HEK293 (cell line): ENCODE data around the gene SUPT5H.

Experiments
- EGR2 ChIP-seq: fragments of 450-650 bp; formaldehyde crosslinking; IDR thresholded peaks from 2 replicates; pipeline ENCODE4 v1.5.1; 2016; ENCODE audit warnings: low read depth, missing biosample characterization, missing genetic modification characterization
- KLF1 ChIP-seq: fragments of 450-650 bp; formaldehyde crosslinking; IDR thresholded peaks from 2 replicates; pipeline ENCODE4 v1.5.1; 2016; ENCODE audit warnings: missing biosample characterization, missing genetic modification characterization
- KLF10 ChIP-seq: fragments of 450-650 bp; IDR thresholded peaks from 2 replicates; pipeline ENCODE4 v1.5.1; 2018; ENCODE audit warnings: missing biosample characterization, mild to moderate bottlenecking, missing genetic modification characterization
- MYNN ChIP-seq: fragments of 450-650 bp; formaldehyde crosslinking; IDR thresholded peaks from 2 replicates; pipeline ENCODE4 v1.5.1; 2016; ENCODE audit warnings: missing biosample characterization, missing genetic modification characterization, borderline replicate concordance
- REPIN1 ChIP-seq: fragments of 450-650 bp; formaldehyde crosslinking; IDR thresholded peaks from 2 replicates; pipeline ENCODE4 v1.5.1; 2017; ENCODE audit warnings: missing biosample characterization, missing genetic modification characterization, low read depth
- SETDB1 ChIP-seq: IDR thresholded peaks from one replicate; pipeline ENCODE4 v1.6.1; 2017; ENCODE audit warnings: mild to moderate bottlenecking, low read length, moderate library complexity, mixed read lengths; ENCODE audit not compliant: insufficient read length
- ZBTB11 ChIP-seq: fragments of 450-650 bp; formaldehyde crosslinking; conservative IDR thresholded peaks from 2 replicates; pipeline ENCODE4 v1.5.1; 2016; ENCODE audit warnings: low read depth, missing biosample characterization, missing genetic modification characterization
- ZBTB21 ChIP-seq: fragments of 450-650 bp; formaldehyde crosslinking; IDR thresholded peaks from 2 replicates; pipeline ENCODE4 v1.5.1; 2017; ENCODE audit warnings: missing biosample characterization, missing genetic modification characterization
- ZBTB7A ChIP-seq: fragments of 450-650 bp; formaldehyde crosslinking; IDR thresholded peaks from 2 replicates; pipeline ENCODE4 v1.5.1; 2016; ENCODE audit warnings: low read depth, missing biosample characterization, missing genetic modification characterization
- ZEB2 ChIP-seq: fragments of 450-650 bp; formaldehyde crosslinking; IDR thresholded peaks from 2 replicates; pipeline ENCODE4 v1.5.1; 2016; ENCODE audit warnings: missing biosample characterization, missing genetic modification characterization
- ZFP37 ChIP-seq: fragments of 450-650 bp; formaldehyde crosslinking; IDR thresholded peaks from 2 replicates; pipeline ENCODE4 v1.5.1; 2016; ENCODE audit warnings: missing biosample characterization, missing genetic modification characterization
- ZIC2 ChIP-seq: fragments of 450-650 bp; formaldehyde crosslinking; IDR thresholded peaks from 2 replicates; pipeline ENCODE4 v1.5.1; 2016; ENCODE audit warnings: missing biosample characterization, missing genetic modification characterization
- ZNF112 ChIP-seq: fragments of 450-650 bp; formaldehyde crosslinking; IDR thresholded peaks from 2 replicates; pipeline ENCODE4 v1.5.0; 2017; ENCODE audit warnings: missing biosample characterization, missing genetic modification characterization
- ZNF202 ChIP-seq: fragments of 450-650 bp; formaldehyde crosslinking; IDR thresholded peaks from 2 replicates; pipeline ENCODE4 v1.5.1; 2016; ENCODE audit warnings: missing biosample characterization, missing genetic modification characterization, borderline replicate concordance
- ZNF248 ChIP-seq: fragments of 450-650 bp; formaldehyde crosslinking; IDR thresholded peaks from 2 replicates; pipeline ENCODE4 v1.5.1; 2017; ENCODE audit warnings: missing biosample characterization, missing genetic modification characterization
- ZNF266 ChIP-seq: fragments of 450-650 bp; formaldehyde crosslinking; IDR thresholded peaks from 2 replicates; pipeline ENCODE4 v1.5.1; 2016; ENCODE audit warnings: missing biosample characterization, missing genetic modification characterization, low read depth
- ZNF280C ChIP-seq: fragments of 450-650 bp; formaldehyde crosslinking; IDR thresholded peaks from 2 replicates; pipeline ENCODE4 v1.5.1; 2016; ENCODE audit warnings: missing biosample characterization, missing genetic modification characterization
- ZNF280D ChIP-seq: fragments of 450-650 bp; formaldehyde crosslinking; IDR thresholded peaks from 2 replicates; pipeline ENCODE4 v1.5.1; 2016; ENCODE audit warnings: missing biosample characterization, missing genetic modification characterization
- ZNF362 ChIP-seq: fragments of 450-650 bp; formaldehyde crosslinking; IDR thresholded peaks from 2 replicates; pipeline ENCODE4 v1.5.1; 2016; ENCODE audit warnings: missing biosample characterization, missing genetic modification characterization
- ZNF416 ChIP-seq: fragments of 450-650 bp; formaldehyde crosslinking; IDR thresholded peaks from 2 replicates; pipeline ENCODE4 v1.5.1; 2016; ENCODE audit warnings: missing biosample characterization, missing genetic modification characterization
- ZNF433 ChIP-seq: fragments of 450-650 bp; formaldehyde crosslinking; IDR thresholded peaks from 2 replicates; pipeline ENCODE4 v1.5.1; 2016; ENCODE audit warnings: missing biosample characterization, missing genetic modification characterization, low read depth
- ZNF544 ChIP-seq: fragments of 450-650 bp; formaldehyde crosslinking; IDR thresholded peaks from 2 replicates; pipeline ENCODE4 v1.5.0; 2017; ENCODE audit warnings: missing biosample characterization, missing genetic modification characterization
- ZNF571 ChIP-seq: fragments of 450-650 bp; formaldehyde crosslinking; IDR thresholded peaks from 2 replicates; pipeline ENCODE4 v1.5.0; 2017; ENCODE audit warnings: missing biosample characterization, missing genetic modification characterization
- ZNF623 ChIP-seq: fragments of 450-650 bp; formaldehyde crosslinking; IDR thresholded peaks from 2 replicates; pipeline ENCODE4 v1.5.1; 2016; ENCODE audit warnings: missing biosample characterization, missing genetic modification characterization
- ZNF624 ChIP-seq: fragments of 450-650 bp; formaldehyde crosslinking; IDR thresholded peaks from 2 replicates; pipeline ENCODE4 v1.5.1; 2017; ENCODE audit warnings: missing biosample characterization, missing genetic modification characterization
- ZNF626 ChIP-seq: fragments of 450-650 bp; sonication (Bioruptor Pico); formaldehyde crosslinking; IDR thresholded peaks from 2 replicates; pipeline ENCODE4 v1.5.1; 2018; ENCODE audit warnings: missing biosample characterization, missing genetic modification characterization, inconsistent platforms
- ZNF660 ChIP-seq: fragments of 450-650 bp; IDR thresholded peaks from 2 replicates; pipeline ENCODE4 v1.5.1; 2018; ENCODE audit warnings: missing biosample characterization, mild to moderate bottlenecking, missing genetic modification characterization
- ZNF677 ChIP-seq: fragments of 450-650 bp; IDR thresholded peaks from 2 replicates; pipeline ENCODE4 v1.5.0; 2018; ENCODE audit warnings: missing biosample characterization, mild to moderate bottlenecking, missing genetic modification characterization, moderate library complexity
- ZSCAN4 ChIP-seq: fragments of 450-650 bp; formaldehyde crosslinking; IDR thresholded peaks from 2 replicates; pipeline ENCODE4 v1.5.1; 2017; ENCODE audit warnings: missing biosample characterization, missing genetic modification characterization

The SUPT5H gene

GRCh38 chr19:39412867-39413271, 32.5 kb upstream of the SUPT5H start (continued):
- TF ChIP-seq ZNF280C (tag by site-specific recombination) (no peak), EGR2 (tag by site-specific recombination) (no peak), ZBTB11 (no peak), ZFP37 (no peak; the same call in 1 of the 2 replicates), ZNF266 (tag by site-specific recombination) (no peak), ZBTB21 (tag by site-specific recombination) (no peak), ZNF248 (tag by site-specific recombination) (no peak), ZNF416 (tag by site-specific recombination) (no peak), KLF10 (tag by site-specific recombination) (no peak), ZNF544 (tag by site-specific recombination) (0 out of 2 replicates have a peak, but pooled peaks have one; percentile 58), REPIN1 (tag by site-specific recombination) (no peak), ZNF677 (tag by site-specific recombination) (no peak; the same call in 1 of the 2 replicates), MYNN (tag by site-specific recombination) (no peak), KLF1 (tag by site-specific recombination) (no peak), ZNF571 (tag by site-specific recombination) (no peak), ZNF112 (no peak), ZBTB7A (tag by site-specific recombination) (peak; percentile 93; the same call in 1 of the 2 replicates), ZNF623 (tag by site-specific recombination) (no peak; the same call in 1 of the 2 replicates), SETDB1 (no peak), ZNF280D (tag by site-specific recombination) (no peak), ZNF626 (tag by site-specific recombination) (no peak), ZEB2 (tag by site-specific recombination) (0 out of 2 replicates have a peak, but pooled peaks have one; percentile 12), ZNF433 (no peak), ZSCAN4 (no peak), ZNF202 (tag by site-specific recombination) (no peak), ZIC2 (tag by site-specific recombination) (no peak; the same call in 1 of the 2 replicates), ZNF624 (tag by site-specific recombination) (no peak), ZNF660 (no peak), ZNF362 (tag by site-specific recombination) (0 out of 2 replicates have a peak, but pooled peaks have one; percentile 10)
